ENCODE measurements around the gene ME1. TPM values are rescaled to one million over a fixed set of nuclear protein-coding genes. Genes with fewer than 3 reads are reported as not detected.

ME1 gene
- total RNA-seq, 1 experiment from 2014 or later: 40.5 TPM

GRCh38 chr6:83167726-83168278 lies 263.0 kb downstream of the ME1 start:
- H3K36me3 ChIP-seq (ENCODE audit: control insufficient read depth in 1 of 2, insufficient read depth in 2 of 2, low read length in 2 of 2): peaks cover 30 to 47% of the 10 kb centered on the region in 2 experiments
- no peak overlapping the region for H2AFZ ChIP-seq (ENCODE audit: low read depth, low read length, poor library complexity, severe bottlenecking)
- no peak overlapping the region for H3K9ac ChIP-seq (ENCODE audit: low read length)
- no peaks in the 10 kb centered on the region for H3K9me3 ChIP-seq (ENCODE audit: control insufficient read depth in 1 of 2, insufficient read depth in 1 of 2, low read depth in 1 of 2, low read length in 2 of 2)
- CTCF ChIA-PET: no interaction called here
- H3K4me3 ChIP-seq (replicated peaks in 1 of 2; ENCODE audit: low read depth in 1 of 2, low read length in 2 of 2): no peak overlapping the region
- ATAC-seq: no peak
- no peak for TF ChIP-seq POLR2A (IDR thresholded peaks at IDR 0.05; ENCODE audit: borderline replicate concordance, extremely low read depth, insufficient read depth, insufficient read length)
- TF ChIP-seq SIN3A (IDR thresholded peaks at IDR 0.05; ENCODE audit: low read depth): no peak
- TF ChIP-seq SP1 (IDR thresholded peaks at IDR 0.05; ENCODE audit: low read depth): no peak
- no peak for TF ChIP-seq FOSL1 (IDR thresholded peaks at IDR 0.05; ENCODE audit: low read depth)
- TF ChIP-seq ZBTB33 (IDR thresholded peaks at IDR 0.05; ENCODE audit: extremely low read depth, insufficient replicate concordance, low read length): no peak
- no peak for TF ChIP-seq SRF (IDR thresholded peaks at IDR 0.05; ENCODE audit: low read depth)
- no peak for TF ChIP-seq CBX3 (IDR thresholded peaks at IDR 0.05; ENCODE audit: low read depth)
- no peak for TF ChIP-seq TCF7L2 (IDR thresholded peaks at IDR 0.05; ENCODE audit: borderline replicate concordance, extremely low read depth, insufficient read depth, insufficient read length)
- no peak for TF ChIP-seq EGR1 (IDR thresholded peaks at IDR 0.05; ENCODE audit: low read depth)
- no peak for TF ChIP-seq EZH2 (IDR thresholded peaks at IDR 0.05)
- TF ChIP-seq ZNF274 (IDR thresholded peaks at IDR 0.05; ENCODE audit: low read depth, low read length): no peak
- no peak for TF ChIP-seq CTCF (IDR thresholded peaks at IDR 0.05 in 2 of 3, conservative IDR thresholded peaks at IDR 0.05 in 1 of 3; ENCODE audit: borderline replicate concordance in 1 of 3, insufficient read depth in 1 of 3, low read depth in 2 of 3, low read length in 2 of 3)
- TF ChIP-seq YY1 (IDR thresholded peaks at IDR 0.05; ENCODE audit: extremely low read depth, insufficient replicate concordance, low read depth, low read length): no peak
- no peak for TF ChIP-seq JUND (IDR thresholded peaks at IDR 0.05)
- POLR2A ChIA-PET: no interaction called here
- RAD21 ChIA-PET (ENCODE audit: low non-redundant PET in 1 of 2, low total read pairs in 2 of 2, uncharacterized antibody in 2 of 2, unreplicated experiment in 2 of 2): no interaction called here
- no peaks in the 10 kb centered on the region for H3K9me2 ChIP-seq (ENCODE audit: insufficient read depth)
- no peaks in the 10 kb centered on the region for H3K4me1 ChIP-seq (ENCODE audit: control insufficient read depth in 1 of 2, insufficient read depth in 2 of 2, low read length in 2 of 2)
- H4K20me1 ChIP-seq (ENCODE audit: insufficient read depth): no peaks in the 10 kb centered on the region
- H3K4me2 ChIP-seq (ENCODE audit: low read length): no peak overlapping the region
- no peaks in the 10 kb centered on the region for H3K27me3 ChIP-seq (ENCODE audit: insufficient read depth, low read length)
- H3K79me2 ChIP-seq (ENCODE audit: insufficient read depth, low read length): no peaks in the 10 kb centered on the region
- BruUV-seq (replicated peaks): no TSS peak
- DNase-seq (ENCODE audit: low read depth, low spot score): no peak
- intact Hi-C loops (cut with micrococcal nuclease): no loop called here
- no peak overlapping the region for H3K27ac ChIP-seq (ENCODE audit: low read depth, low read length)

Other genes with a start within 250 kb of the ME1 start
- gene PGM3, start 237.8 kb downstream of the ME1 start, total RNA-seq (2021; ENCODE audit: unreplicated experiment): 63.5 TPM
- gene RWDD2A, start 237.7 kb downstream of the ME1 start, total RNA-seq (2021; ENCODE audit: unreplicated experiment): 3.6 TPM
- gene PRSS35, start 81.5 kb upstream of the ME1 start, total RNA-seq (2021; ENCODE audit: unreplicated experiment): 0.37 TPM